Activated CD4-positive, alpha-beta T cell treated with anti-CD3 and anti-CD28 coated beads for 36 hours (primary cell): ENCODE results near the gene SLC6A16. TPM values are rescaled to one million over a fixed set of nuclear protein-coding genes. Genes with fewer than 3 reads are reported as not detected.

ENCODE experiments used
- ATAC-seq: fragments of 200-7000 bp; cut with Tn5 transposase; one replicate; pipeline ENCODE4 v1.10.0; 2021; ENCODE audit warnings: mild to moderate bottlenecking, moderate library complexity
- CTCF ChIA-PET: fragments of 350-600 bp; sonication (Branson Sonifier 250); formaldehyde crosslinking; loops from one replicate; lab custom pipeline; 2021; ENCODE audit warnings: antibody characterized with exemption; lab: Charles Lee
- POLR2A ChIA-PET: fragments of 350-600 bp; sonication (Branson Sonifier 250); formaldehyde crosslinking; loops from one replicate; lab custom pipeline; 2021; ENCODE audit warnings: antibody characterized with exemption, inconsistent platforms; lab: Charles Lee
- DNase-seq: peaks from one replicate; pipeline ENCODE4 v3.0.0-alpha.2; 2020
- H3K27ac Mint-ChIP-seq: one replicate; pipeline ENCODE4 v1.8.0; 2021; ENCODE audit warnings: mixed read lengths
- H3K27me3 Mint-ChIP-seq: one replicate; pipeline ENCODE4 v1.8.0; 2021; ENCODE audit warnings: mixed read lengths
- H3K36me3 Mint-ChIP-seq: one replicate; pipeline ENCODE4 v1.8.0; 2021; ENCODE audit warnings: low read depth, mixed read lengths
- H3K4me1 Mint-ChIP-seq: one replicate; pipeline ENCODE4 v1.8.0; 2021; ENCODE audit warnings: mixed read lengths
- H3K4me3 Mint-ChIP-seq: one replicate; pipeline ENCODE4 v1.8.0; 2021; ENCODE audit warnings: mild to moderate bottlenecking, moderate library complexity, mixed read lengths
- H3K9me3 Mint-ChIP-seq: one replicate; pipeline ENCODE4 v1.8.0; 2021; ENCODE audit warnings: low read depth, mixed read lengths
- intact Hi-C, 2 experiments: fragments of 100-400 bp; cut with DNase I in 1 of 2; cut with micrococcal nuclease in 1 of 2; formaldehyde crosslinking; loops; one replicate each; pipeline versions ENCODE4 v1.14.2 to v1.15.1; 2022 to 2024; cut with DNase I, micrococcal nuclease
- total RNA-seq, 2 experiments: library from RNA; stranded (reverse); gene quantifications; one replicate each; pipeline ENCODE4 v1.2.3, GENCODE V29; 2021

SLC6A16 gene
- total RNA-seq, 2 experiments from 2014 or later = 0.42 to 1.3 TPM

DNA sequence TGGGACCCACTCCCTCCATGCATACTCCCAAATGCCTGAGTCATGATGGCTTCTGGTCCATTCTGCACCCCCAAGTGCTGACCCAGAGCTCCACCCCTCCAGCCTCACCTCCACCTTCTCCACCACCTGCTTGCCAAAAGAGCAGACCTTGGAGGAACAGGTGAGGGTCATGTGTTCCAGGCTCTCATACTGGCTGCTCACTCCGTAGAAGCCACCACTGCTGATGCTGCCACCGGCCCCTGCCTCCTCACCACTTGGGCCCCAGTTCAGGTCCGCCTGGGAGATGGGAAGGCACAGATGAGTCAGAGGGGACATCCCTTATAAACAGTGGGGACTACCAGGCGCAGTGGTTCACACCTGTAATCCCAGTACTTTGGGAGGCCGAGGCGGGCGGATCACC is 18.1 kb upstream of the SLC6A16 start:
- no peak for ATAC-seq
- peaks cover 23% of the 10 kb centered on the region for H3K4me1 Mint-ChIP-seq
- ChIA-PET POLR2A (no interaction called here), CTCF (interaction anchor here (0.7 kb wide), 1 partner anchor 66 kb away, joined by 4 read pairs; no protein-coding TSS in a partner anchor)
- no peak overlapping the region for H3K27ac Mint-ChIP-seq
- intact Hi-C loops = no loop called here
- H3K36me3 Mint-ChIP-seq = peaks cover 19% of the 10 kb centered on the region
- H3K4me3 Mint-ChIP-seq = no peak overlapping the region
- no peaks in the 10 kb centered on the region for H3K9me3 Mint-ChIP-seq
- no peaks in the 10 kb centered on the region for H3K27me3 Mint-ChIP-seq
- DNase-seq = no peak

DNA sequence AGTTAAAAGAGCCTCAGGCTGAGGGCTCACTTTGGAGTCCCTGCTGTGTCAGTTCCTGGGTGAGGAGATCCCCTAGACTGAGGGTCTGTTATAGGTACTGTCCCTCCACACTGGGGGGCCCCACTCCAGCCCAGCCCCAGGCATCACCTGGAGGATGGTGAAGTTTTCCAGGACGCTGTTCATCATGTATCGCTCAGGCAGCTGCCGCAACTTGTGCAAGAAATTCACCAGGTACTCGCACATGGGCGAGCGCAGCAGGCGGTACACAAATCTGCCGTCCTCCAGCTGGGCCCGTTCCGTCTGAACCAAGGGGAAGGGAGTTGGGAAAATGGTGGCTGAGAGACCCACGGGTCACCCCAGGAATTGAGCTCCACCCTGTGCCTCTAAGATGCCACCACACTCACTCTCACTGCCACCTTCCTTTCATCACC is 17.3 kb upstream of the SLC6A16 start:
- no peaks in the 10 kb centered on the region for H3K9me3 Mint-ChIP-seq
- no peaks in the 10 kb centered on the region for H3K27me3 Mint-ChIP-seq
- CTCF ChIA-PET = interaction anchor here (0.6 to 0.7 kb wide), 3 partner anchors 49 to 819 kb away, joined by 3 to 4 read pairs (median 3); no protein-coding TSS in a partner anchor
- no peak for DNase-seq
- POLR2A ChIA-PET = no interaction called here
- peaks cover 25% of the 10 kb centered on the region for H3K36me3 Mint-ChIP-seq
- H3K4me3 Mint-ChIP-seq = no peak overlapping the region
- H3K4me1 Mint-ChIP-seq = peaks cover 27% of the 10 kb centered on the region
- no peak overlapping the region for H3K27ac Mint-ChIP-seq
- no peak for ATAC-seq
- intact Hi-C loops = no loop called here

DNA sequence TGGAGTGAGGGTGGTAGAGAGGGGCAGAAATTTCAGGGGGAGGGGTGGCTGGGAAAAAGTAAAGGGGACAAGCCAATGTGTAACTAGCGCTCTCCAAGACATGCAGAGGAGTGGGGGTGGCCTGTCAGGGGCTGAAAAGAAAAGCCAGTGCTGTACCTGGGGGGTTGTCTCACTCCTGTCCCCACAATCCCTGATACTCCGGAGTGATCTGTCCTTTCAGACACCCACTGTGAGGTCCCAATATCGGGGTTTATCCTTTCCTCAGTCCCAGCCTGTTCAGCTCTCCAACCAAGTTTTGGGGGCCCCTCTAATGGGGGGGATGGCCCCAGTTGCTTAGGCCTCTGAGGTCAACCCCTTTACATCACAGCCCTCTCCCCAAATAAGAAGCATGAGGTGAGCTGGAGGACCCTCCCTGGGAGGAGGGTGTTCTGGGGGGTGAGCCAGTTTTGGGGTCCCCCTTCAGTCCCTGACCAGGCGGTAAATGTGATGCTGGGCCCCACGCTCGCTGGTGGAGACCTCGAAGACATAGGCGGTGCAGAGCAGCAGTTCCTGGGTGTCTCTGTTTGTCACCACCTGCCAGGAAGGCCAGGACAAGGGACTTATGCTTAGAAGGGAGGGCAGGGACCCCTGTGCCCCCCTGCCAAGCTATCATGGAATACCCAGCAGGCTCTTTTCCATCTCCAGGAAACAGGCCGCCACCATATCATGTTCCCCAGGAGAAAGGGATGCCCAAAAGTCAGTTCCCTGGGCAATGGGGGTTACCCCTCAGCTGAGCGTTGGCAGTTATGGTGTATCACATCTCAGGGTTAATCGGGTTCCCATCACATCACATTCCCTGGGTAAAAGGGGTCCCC is 16.1 kb upstream of the SLC6A16 start:
- H3K9me3 Mint-ChIP-seq = no peaks in the 10 kb centered on the region
- H3K27me3 Mint-ChIP-seq = no peaks in the 10 kb centered on the region
- DNase-seq (no peak), ATAC-seq (no peak)
- ChIA-PET POLR2A (no interaction called here), CTCF (interaction anchor here (0.6 to 1.4 kb wide), 3 partner anchors 10 to 78 kb away, joined by 3 to 4 read pairs (median 3); no protein-coding TSS in a partner anchor)
- H3K4me3 Mint-ChIP-seq = no peak overlapping the region
- peaks cover 31% of the 10 kb centered on the region for H3K36me3 Mint-ChIP-seq
- intact Hi-C loops = no loop called here
- H3K27ac Mint-ChIP-seq = no peak overlapping the region
- H3K4me1 Mint-ChIP-seq = peaks cover 38% of the 10 kb centered on the region

DNA sequence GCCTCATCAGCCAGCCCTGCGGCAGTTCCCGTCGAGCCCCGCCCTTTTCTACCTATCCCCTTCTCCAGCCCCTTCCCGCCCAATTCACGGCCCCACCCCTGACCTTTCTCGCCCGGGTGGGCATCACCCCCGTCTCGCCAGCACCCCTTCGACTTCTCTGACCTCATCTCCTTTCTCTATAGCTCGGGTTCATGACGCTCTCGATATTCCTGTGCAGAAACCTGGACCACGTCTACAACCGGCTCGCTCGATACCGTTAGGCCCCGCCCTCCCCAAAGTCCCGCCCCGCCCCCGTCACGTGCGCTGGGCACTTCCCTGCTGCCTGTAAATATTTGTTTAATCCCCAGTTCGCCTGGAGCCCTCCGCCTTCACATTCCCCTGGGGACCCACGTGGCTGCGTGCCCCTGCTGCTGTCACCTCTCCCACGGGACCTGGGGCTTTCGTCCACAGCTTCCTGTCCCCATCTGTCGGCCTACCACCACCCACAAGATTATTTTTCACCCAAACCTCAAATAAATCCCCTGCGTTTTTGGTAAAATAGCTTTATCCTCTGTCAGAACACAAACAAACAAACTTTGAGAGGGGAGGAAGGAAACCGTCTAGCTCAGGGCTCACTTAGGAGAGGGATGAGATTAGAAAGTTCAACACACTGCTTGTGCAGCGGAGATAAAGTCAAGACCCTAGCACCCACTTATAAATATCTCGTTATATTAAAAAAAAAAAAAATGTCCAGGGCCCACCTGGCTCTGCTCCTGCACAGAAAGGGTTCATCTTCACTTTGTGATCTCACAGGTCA is 15.3 kb upstream of the SLC6A16 start:
- H3K4me1 Mint-ChIP-seq = peaks cover 42% of the 10 kb centered on the region
- POLR2A ChIA-PET = interaction anchor here (0.6 kb wide), 1 partner anchor 18 kb away, joined by 11 read pairs; no protein-coding TSS in a partner anchor
- H3K36me3 Mint-ChIP-seq = peaks cover 36% of the 10 kb centered on the region
- CTCF ChIA-PET = interaction anchor here (0.6 to 1.4 kb wide), 3 partner anchors 9 to 91 kb away, joined by 3 to 4 read pairs (median 3); no protein-coding TSS in a partner anchor
- H3K4me3 Mint-ChIP-seq = no peak overlapping the region
- no peak for DNase-seq
- intact Hi-C loops = no loop called here
- no peaks in the 10 kb centered on the region for H3K27me3 Mint-ChIP-seq
- no peak for ATAC-seq
- H3K27ac Mint-ChIP-seq = no peak overlapping the region
- H3K9me3 Mint-ChIP-seq = no peaks in the 10 kb centered on the region

DNA sequence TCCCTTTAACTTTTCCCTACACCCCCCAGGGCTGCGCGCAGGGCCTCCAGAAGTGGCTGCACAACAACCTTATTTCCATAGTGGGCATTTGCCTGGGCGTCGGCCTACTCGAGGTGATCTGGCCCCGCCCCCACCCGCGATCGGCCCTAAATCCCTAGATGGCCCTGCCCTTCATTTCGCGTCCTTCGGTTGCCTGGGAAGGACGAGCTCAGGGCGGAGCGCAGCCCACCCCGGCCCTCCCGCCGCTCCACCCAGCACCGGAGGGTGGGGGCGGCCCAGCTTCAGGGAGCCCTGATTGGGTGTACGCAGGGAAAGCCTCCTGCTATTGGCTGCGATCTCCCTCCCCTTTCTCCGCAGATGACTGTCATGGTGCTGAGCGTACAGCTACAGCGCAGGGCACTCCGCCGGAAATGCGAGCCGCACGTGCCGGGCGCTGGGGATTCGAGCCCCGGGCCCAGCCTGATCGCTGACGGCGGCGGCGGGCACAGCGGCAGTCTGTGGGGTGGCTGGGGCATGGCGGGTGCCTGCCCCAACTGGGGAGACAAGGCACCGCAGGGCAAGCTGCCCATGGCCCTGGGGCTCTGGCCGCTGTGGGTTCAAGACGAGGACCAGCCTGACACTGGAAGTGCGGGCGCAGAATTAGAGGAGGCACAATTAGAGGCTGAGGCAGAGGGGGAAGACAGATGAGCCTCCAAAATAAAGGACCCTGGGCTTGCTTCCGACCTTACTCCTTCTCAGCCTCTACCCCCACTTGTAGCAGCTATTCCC is 14.5 kb upstream of the SLC6A16 start:
- H3K4me1 Mint-ChIP-seq = peaks cover 47% of the 10 kb centered on the region
- H3K36me3 Mint-ChIP-seq = peaks cover 36% of the 10 kb centered on the region
- no peaks in the 10 kb centered on the region for H3K9me3 Mint-ChIP-seq
- intact Hi-C loops = loop anchor here in 1 of 2 experiments (10.0 kb wide), 1 partner anchor 465 kb away; the partner anchor contains the start of gene PPP1R15A
- no peak overlapping the region for H3K27ac Mint-ChIP-seq
- POLR2A ChIA-PET = no interaction called here
- no peak overlapping the region for H3K4me3 Mint-ChIP-seq
- H3K27me3 Mint-ChIP-seq = no peaks in the 10 kb centered on the region
- no peak for DNase-seq
- CTCF ChIA-PET = interaction anchor here (0.6 kb wide), 2 partner anchors 90 to 497 kb away, joined by 3 to 4 read pairs; no protein-coding TSS in a partner anchor
- no peak for ATAC-seq

DNA sequence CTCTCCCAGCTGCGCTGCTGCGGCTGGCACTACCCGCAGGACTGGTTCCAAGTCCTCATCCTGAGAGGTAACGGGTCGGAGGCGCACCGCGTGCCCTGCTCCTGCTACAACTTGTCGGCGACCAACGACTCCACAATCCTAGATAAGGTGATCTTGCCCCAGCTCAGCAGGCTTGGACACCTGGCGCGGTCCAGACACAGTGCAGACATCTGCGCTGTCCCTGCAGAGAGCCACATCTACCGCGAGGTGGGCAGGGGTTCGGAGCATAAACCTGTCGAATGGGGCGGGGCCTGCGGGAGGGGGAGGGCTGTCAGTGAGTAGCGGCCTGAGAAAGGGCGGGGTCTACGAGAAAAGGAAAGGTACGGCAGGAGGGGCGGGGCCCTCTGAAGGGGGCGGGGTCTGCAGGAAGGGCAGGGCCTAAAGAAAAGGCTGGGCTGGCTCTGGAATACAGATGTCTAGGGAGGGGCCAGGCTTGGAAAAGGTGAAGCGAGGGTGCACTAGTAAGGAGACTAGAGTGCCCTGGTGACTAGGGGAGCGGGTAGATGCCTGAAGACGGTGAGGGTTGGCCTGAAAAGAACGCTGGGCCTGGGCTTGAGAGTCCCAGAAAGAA is 13.8 kb upstream of the SLC6A16 start:
- intact Hi-C loops = loop anchor here in 1 of 2 experiments (10.0 kb wide), 1 partner anchor 464 kb away; the partner anchor contains the start of gene PPP1R15A
- peak; percentile 70 for DNase-seq
- Mint-ChIP-seq H3K9me3 (no peaks in the 10 kb centered on the region), H3K27me3 (no peaks in the 10 kb centered on the region), H3K4me3 (no peak overlapping the region), H3K27ac (no peak overlapping the region), H3K4me1 (peaks cover 52% of the 10 kb centered on the region), H3K36me3 (peaks cover 36% of the 10 kb centered on the region)
- POLR2A ChIA-PET = interaction anchor here (1.0 kb wide), 1 partner anchor 35 kb away, joined by 3 read pairs; no protein-coding TSS in a partner anchor
- CTCF ChIA-PET = interaction anchor here (0.6 kb wide), 1 partner anchor 496 kb away, joined by 3 read pairs; no protein-coding TSS in a partner anchor
- ATAC-seq = no peak

DNA sequence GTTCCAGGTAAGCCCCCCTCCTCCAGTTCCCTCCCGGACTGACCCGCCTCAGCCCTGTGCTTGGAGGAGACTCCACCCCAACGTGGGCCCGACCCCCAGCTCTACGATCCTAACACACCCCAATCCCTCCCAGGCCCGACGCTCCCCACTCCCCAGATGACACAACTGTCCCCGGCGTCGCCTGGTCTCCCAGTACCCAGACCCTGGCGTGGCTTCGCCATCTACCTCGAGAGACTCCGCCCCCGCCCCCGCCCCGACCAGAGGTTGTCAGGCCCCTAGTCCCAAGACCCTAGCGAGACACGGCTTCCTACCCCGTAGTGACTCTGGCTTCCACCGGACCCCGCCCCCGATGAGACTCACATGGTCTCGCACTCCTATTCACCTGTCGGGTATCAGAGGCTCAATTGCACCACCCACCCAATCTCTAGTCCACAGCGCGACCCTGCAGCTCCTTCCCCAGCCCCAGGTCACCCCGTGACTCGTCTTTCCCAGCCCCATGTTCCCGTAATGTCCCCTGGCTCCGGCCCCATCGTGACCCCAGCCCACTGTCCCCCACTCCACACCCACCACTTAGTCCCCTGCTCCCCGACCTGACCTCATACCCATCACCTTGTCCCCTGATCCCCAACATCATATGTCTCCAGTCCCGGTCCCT is 13.2 kb upstream of the SLC6A16 start:
- Mint-ChIP-seq H3K27me3 (no peaks in the 10 kb centered on the region), H3K36me3 (peaks cover 36% of the 10 kb centered on the region), H3K4me3 (no peak overlapping the region), H3K9me3 (no peaks in the 10 kb centered on the region), H3K27ac (no peak overlapping the region), H3K4me1 (peaks cover 59% of the 10 kb centered on the region)
- intact Hi-C loops = loop anchor here in 1 of 2 experiments (10.0 kb wide), 1 partner anchor 463 kb away; the partner anchor contains the start of gene PPP1R15A
- ChIA-PET POLR2A (interaction anchor here (1.0 kb wide), 1 partner anchor 36 kb away, joined by 3 read pairs; no protein-coding TSS in a partner anchor), CTCF (interaction anchor here (1.5 kb wide), 1 partner anchor 10 kb away, joined by 5 read pairs; no protein-coding TSS in a partner anchor)
- ATAC-seq (no peak), DNase-seq (no peak)

DNA sequence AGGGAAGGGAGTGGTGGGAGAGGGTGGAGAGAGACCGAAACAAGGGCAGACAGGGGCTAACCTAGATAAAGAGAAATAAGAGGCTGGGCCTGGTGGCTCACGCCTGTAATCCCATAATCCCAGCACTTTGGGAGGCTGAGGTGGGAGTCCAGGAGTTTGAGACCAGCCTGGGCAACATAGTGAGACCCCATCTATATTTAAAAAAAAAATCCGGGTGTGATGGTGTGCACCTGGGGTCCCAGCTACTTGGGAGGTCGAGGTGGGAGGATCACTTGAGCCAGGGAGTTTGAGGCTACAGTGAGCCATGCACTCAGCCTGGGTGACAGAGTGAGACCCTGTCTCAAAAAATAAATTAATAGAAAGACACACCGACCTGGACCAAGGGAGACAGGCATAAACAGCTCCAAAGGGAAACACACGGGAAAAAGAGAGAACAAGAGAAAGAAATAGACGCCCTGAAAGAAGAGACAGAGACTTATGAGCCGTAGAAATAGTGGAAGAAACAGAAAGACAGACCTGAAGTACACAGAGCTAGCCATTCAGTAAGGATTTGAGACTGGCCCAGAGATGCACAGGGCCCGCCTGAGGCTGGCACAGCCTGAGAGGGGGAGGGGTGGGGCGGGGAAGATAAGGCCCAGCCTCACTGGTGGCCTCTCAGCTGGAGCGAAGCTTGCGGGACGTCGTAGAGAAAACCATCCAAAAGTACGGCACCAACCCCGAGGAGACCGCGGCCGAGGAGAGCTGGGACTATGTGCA is 12.5 kb upstream of the SLC6A16 start:
- H3K4me3 Mint-ChIP-seq = peak overlapping the region; percentile 90
- H3K4me1 Mint-ChIP-seq = peaks cover 61% of the 10 kb centered on the region
- H3K27me3 Mint-ChIP-seq = no peaks in the 10 kb centered on the region
- CTCF ChIA-PET = interaction anchor here (1.0 to 1.5 kb wide), 2 partner anchors 10 to 83 kb away, joined by 3 to 5 read pairs; no protein-coding TSS in a partner anchor
- peaks cover 36% of the 10 kb centered on the region for H3K36me3 Mint-ChIP-seq
- intact Hi-C loops = loop anchor here in 1 of 2 experiments (10.0 kb wide), 1 partner anchor 463 kb away; the partner anchor contains the start of gene PPP1R15A
- peak overlapping the region; percentile 37 for H3K27ac Mint-ChIP-seq
- no peak for ATAC-seq
- POLR2A ChIA-PET = interaction anchor here (0.7 to 1.0 kb wide), 2 partner anchors 37 to 74 kb away, joined by 3 read pairs; no protein-coding TSS in a partner anchor
- no peaks in the 10 kb centered on the region for H3K9me3 Mint-ChIP-seq
- no peak for DNase-seq
